Measurements from ENCODE around the gene MOCS2.
A peak's percentile ranks its signal among the peaks of the same experiment; 100 is the strongest.
"Not testable (repeated sequence)": the region's sequence is repeated elsewhere in the genome, so short reads cannot be mapped to it uniquely, and the experiment has no call there.

The MOCS2 gene, protein sequence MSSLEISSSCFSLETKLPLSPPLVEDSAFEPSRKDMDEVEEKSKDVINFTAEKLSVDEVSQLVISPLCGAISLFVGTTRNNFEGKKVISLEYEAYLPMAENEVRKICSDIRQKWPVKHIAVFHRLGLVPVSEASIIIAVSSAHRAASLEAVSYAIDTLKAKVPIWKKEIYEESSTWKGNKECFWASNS

GRCh38 chr5:53109443-53110127, at the start of gene MOCS2:
TSS of gene MOCS2 (minus strand) at chr5:53109757. CDS start at chr5:53107174, 2,583 bp downstream.
- peak; percentile 75 for DNase-seq

GRCh38 chr5:53151713-53152458, 42.3 kb upstream of the MOCS2 start:
- no peak for DNase-seq

GRCh38 chr5:53133020-53133419, 23.5 kb upstream of the MOCS2 start:
- DNase-seq, result no peak

GRCh38 chr5:53130266-53130665, 20.7 kb upstream of the MOCS2 start:
- DNase-seq, result no peak

DNA sequence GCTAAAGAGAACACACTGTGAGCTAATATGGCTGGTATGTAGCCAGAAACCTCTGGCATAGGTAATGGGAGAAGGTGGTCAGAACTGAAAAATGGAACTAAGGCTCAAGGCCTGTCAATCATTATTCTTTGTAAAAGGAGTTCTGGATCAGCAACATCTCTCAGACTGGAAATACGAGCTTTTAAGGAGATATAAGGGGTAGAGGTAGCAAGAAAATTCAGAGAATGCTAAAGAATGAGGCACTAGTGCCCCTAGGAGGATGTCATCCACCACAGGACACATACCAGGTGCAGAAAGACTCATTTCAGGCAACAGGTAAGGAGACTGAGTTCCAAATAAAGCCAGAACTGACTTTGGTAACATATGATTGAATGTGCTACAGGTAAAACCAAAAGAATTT, 18.9 kb upstream of the MOCS2 start:
- no peak for DNase-seq

GRCh38 chr5:53127107-53127506, 17.6 kb upstream of the MOCS2 start:
- no peak for DNase-seq

DNA sequence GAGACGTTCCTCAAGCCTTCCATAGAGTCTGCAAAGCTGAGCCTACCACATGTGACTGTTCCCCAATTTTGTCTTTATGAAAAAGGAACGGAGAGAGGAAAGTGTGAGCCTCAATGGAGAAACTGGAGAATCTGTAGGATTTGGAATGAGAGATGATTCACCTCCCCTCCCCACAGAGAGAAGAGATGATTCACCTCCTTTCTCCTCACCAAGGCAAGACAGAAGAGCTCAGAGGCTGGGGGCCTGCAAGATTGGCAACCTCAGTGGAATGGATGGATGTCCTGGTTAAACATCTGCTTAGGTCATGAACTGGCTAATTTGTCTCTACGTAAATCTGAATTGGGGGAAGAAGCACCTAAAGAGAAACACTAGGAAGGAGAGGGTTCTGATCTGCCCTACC, 17.0 kb upstream of the MOCS2 start:
- no peak for DNase-seq

- DNase-seq, result no peak
Observed at GRCh38 chr5:53123702-53124101, 14.1 kb upstream of the MOCS2 start.

GRCh38 chr5:53120165-53120564, 10.6 kb upstream of the MOCS2 start:
- DNase-seq, result no peak

DNA sequence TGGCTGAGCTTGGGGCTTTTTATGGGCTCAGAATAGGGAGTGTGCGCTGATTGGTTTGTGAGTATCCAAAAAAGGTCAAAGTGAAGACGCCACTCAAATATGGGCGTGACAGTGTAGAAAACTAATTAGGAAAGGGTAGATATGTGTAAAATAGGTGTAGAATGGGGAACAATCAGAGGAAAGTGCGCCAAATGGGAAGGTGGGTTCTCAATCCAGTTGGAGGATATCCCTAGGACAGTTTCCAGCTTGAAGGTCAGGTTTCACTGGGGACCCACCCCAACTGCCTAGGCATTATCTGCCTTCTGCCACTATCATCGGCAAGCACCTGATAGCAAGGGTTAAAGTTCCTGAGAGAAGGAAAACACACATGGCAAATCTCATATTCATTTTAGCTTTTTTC, 9.3 kb upstream of the MOCS2 start:
- no peak for DNase-seq

GRCh38 chr5:53116597-53116996, 7.0 kb upstream of the MOCS2 start:
- no peak for DNase-seq

DNA sequence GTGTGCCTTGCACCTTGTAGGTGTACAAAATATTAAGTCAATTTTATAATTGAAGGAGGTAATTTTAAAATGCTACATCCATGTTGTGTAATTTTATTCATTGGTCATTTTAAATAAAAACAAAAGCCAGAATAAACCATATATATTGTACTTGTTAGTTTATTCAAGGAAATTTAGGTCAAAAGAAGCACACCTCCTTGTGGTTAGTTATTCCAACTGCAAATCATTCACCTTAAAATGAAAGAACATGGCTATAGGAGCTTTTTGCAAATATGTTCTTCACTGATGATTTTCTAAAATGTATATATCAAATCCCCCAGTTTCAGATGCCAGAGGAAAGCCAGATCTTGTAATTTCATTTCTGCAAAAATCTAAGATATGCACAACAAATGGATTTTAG, 5.4 kb upstream of the MOCS2 start:
- DNase-seq, result no peak

DNA sequence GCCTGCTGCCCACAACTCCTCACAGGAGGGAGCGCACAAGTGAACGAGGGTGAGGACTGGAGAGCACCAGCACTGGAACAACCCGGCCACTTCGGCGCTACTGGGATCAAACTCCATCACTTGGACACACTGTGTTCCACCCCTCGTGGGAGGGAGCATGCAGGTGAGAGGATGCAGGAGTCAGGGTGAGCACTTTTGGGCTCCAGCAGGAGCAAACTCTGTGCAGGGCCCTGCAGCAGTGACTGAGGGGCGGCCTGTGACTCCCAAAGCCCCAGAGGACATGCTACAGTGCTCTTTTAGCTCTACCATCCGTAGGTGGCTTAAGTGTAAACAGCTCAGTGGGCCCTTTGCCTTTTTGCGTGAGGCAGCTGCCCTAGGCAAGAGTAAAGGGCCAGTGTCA, 4.4 kb upstream of the MOCS2 start:
- DNase-seq, result no peak

- no peak for DNase-seq
Observed at GRCh38 chr5:53112909-53113308, 3.4 kb upstream of the MOCS2 start.

DNA sequence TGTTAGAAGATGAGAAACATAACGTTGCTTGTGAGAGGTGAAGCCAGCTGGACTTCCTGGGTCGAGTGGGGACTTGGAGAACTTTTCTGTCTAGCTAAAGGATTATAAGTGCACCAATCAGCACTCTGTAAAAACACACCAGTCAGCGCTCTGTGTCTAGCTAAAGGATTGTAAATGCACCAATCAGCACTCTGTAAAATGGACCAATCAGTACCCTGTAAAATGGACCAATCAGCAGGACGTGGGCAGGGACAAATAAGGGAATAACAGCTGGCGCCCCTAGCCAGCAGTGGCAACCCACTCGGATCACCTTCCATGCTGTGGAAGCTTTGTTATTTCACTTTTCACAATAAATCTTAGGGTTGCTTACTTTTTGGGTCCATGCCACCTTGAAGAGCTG, 2.8 kb upstream of the MOCS2 start:
- DNase-seq, result not testable (repeated sequence)

- DNase-seq, result no peak
Observed at GRCh38 chr5:53111139-53111538, 1.6 kb upstream of the MOCS2 start.

DNA sequence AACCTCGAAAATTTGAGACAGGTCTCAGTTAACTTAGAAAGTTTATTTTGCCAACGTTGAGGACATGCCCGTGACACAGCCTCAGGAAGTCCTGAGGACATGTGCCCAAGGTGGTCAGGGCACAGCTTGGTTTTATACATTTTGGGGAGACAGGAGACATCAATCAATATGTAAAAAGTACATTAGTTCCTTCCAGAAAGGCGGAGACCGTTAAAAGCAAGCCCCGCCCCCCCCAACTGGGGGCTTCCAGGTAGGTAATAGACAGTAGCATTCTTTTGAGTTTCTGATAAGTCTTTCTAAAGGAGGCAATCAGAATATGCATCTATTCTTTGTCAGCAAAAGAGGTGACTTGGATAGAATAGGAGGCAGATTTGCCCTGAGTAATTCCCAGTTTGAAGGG, 599 bp upstream of the MOCS2 start:
- DNase-seq, result no peak

DNA sequence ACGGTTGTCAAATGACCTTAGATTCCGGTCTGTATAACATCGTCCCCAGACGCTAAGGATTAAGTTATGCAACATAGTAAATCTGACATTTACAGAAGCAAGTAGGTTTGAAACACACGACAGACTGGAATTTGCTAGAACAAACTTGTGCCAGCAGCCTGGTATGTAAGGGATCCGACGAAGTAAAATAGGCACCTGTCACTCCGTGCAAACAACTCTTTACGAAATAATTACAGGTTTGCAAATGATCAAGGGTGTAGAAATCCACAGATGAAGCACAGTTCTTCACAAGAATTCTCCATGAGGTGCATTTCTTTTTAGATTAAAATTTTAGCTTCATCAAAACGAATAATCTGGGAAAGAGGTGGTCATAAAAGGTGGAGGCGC, 508 bp downstream of the MOCS2 start:
- no peak for DNase-seq

- DNase-seq, result no peak
Observed at GRCh38 chr5:53105611-53106300, 3.8 kb downstream of the MOCS2 start.

DNA sequence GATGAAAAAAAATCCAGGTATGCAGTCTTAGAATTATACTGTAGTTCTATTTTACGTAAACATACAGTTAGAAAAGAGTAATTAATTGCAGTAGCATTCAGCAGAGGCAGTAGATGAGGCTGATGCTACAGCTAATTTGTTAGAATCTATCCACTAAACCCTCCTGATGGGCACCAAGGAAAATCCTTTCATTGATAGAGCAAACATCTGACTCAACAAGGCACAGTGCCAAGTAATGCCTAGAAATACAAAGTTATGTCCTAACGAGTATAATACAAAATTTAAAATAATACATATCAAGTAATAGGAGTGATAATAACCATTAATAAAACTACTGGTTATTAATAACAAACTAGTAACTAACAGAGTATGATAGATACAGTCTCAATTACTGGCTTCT, 9.0 kb downstream of the MOCS2 start:
- no peak for DNase-seq

GRCh38 chr5:53099546-53099945, 10.0 kb downstream of the MOCS2 start:
- DNase-seq, result no peak

GRCh38 chr5:53095931-53096525, 13.5 kb downstream of the MOCS2 start:
- no peak for DNase-seq

- no peak for DNase-seq
Observed at GRCh38 chr5:53095217-53095616, 14.3 kb downstream of the MOCS2 start.
